ENCODE results near the gene PLEKHA4.
"Not testable (repeated sequence)": the region's sequence is repeated elsewhere in the genome, so short reads cannot be mapped to it uniquely, and the experiment has no call there.

Gene PLEKHA4

DNA sequence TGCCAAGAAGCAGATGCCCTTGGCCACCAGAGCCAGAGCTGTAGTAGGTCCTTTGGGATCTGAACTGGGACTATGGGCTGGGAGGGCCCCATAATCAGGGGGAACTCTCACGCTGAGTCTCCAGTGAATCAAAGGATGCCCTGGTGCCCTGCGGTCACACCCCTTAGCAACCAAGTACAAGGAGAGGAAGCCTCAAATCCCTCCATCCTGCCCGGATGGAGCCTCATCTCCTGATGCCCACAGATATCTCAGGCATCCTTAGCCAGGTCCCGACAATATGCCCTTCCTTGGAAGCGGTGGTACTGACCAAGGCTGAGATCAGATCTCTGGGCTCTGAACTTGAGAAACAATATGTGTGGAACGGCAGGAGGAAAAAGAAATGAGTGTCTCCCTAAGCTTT, 1.7 kb downstream of the PLEKHA4 start:
- Histone ChIP-seq H3K27me3 (ENCODE audit: control insufficient read depth in 2 of 2, insufficient read depth in 2 of 2, low read length in 2 of 2) (no peaks in the 10 kb centered on the region), H3K4me1 (ENCODE audit: control insufficient read depth in 2 of 2, insufficient read depth in 2 of 2, low read length in 2 of 2) (peaks cover 16 to 20% of the 10 kb centered on the region in 2 donors), H3K9me3 (ENCODE audit: control insufficient read depth in 2 of 2, low read length in 2 of 2) (no peaks in the 10 kb centered on the region), H3K9ac (ENCODE audit: low read depth in 1 of 2, low read length in 2 of 2) (no peak overlapping the region), H3K27ac (ENCODE audit: low read depth in 2 of 2, low read length in 2 of 2) (no peak overlapping the region), H3K36me3 (ENCODE audit: control insufficient read depth in 2 of 2, insufficient read depth in 2 of 2, low read length in 2 of 2) (no peaks in the 10 kb centered on the region), H3K4me3 (ENCODE audit: low read length in 2 of 2) (peak overlapping the region in 1 of 2 donors; percentile 5)

DNA sequence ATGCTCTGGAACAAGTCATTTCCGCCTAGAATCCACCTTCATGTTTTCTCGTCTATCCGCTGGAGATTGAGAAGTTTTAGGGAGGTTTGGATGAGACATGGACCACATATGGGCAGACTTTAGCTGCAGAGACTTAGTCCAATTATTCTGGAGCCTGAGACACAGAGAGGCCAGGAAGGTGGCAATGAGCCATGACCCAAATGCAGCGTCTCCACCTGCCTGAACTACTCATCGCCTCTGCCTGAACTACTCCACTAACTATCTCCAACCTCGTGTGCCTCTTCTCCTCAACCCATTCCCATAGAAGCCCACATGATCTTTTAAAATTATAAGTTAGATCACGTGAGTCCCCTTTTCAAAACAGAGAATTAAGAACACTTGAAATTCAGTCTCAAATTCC, 5.6 kb downstream of the PLEKHA4 start:
- no peaks in the 10 kb centered on the region for H3K27me3 ChIP-seq (ENCODE audit: control insufficient read depth in 2 of 2, insufficient read depth in 2 of 2, low read length in 2 of 2)
- no peak overlapping the region for H3K9ac ChIP-seq (ENCODE audit: low read depth in 1 of 2, low read length in 2 of 2)
- H3K36me3 ChIP-seq (ENCODE audit: control insufficient read depth in 2 of 2, insufficient read depth in 2 of 2, low read length in 2 of 2) = no peaks in the 10 kb centered on the region
- no peak overlapping the region for H3K4me3 ChIP-seq (ENCODE audit: low read length in 2 of 2)
- no peaks in the 10 kb centered on the region for H3K9me3 ChIP-seq (ENCODE audit: control insufficient read depth in 2 of 2, low read length in 2 of 2)
- H3K27ac ChIP-seq (ENCODE audit: low read depth in 2 of 2, low read length in 2 of 2) = no peak overlapping the region
- H3K4me1 ChIP-seq (ENCODE audit: control insufficient read depth in 2 of 2, insufficient read depth in 2 of 2, low read length in 2 of 2) = peaks cover 9 to 11% of the 10 kb centered on the region in 2 donors

- Histone ChIP-seq H3K9ac (ENCODE audit: low read depth in 1 of 2, low read length in 2 of 2) (no peak overlapping the region), H3K27ac (ENCODE audit: low read depth in 2 of 2, low read length in 2 of 2) (no peak overlapping the region), H3K4me1 (ENCODE audit: control insufficient read depth in 2 of 2, insufficient read depth in 2 of 2, low read length in 2 of 2) (no peaks in the 10 kb centered on the region), H3K4me3 (ENCODE audit: low read length in 2 of 2) (no peak overlapping the region), H3K27me3 (ENCODE audit: control insufficient read depth in 2 of 2, insufficient read depth in 2 of 2, low read length in 2 of 2) (no peaks in the 10 kb centered on the region), H3K9me3 (ENCODE audit: control insufficient read depth in 2 of 2, low read length in 2 of 2) (no peaks in the 10 kb centered on the region), H3K36me3 (ENCODE audit: control insufficient read depth in 2 of 2, insufficient read depth in 2 of 2, low read length in 2 of 2) (no peaks in the 10 kb centered on the region)
These were observed 7.1 kb downstream of the PLEKHA4 start for GRCh38 chr19:48861313-48861712.

DNA sequence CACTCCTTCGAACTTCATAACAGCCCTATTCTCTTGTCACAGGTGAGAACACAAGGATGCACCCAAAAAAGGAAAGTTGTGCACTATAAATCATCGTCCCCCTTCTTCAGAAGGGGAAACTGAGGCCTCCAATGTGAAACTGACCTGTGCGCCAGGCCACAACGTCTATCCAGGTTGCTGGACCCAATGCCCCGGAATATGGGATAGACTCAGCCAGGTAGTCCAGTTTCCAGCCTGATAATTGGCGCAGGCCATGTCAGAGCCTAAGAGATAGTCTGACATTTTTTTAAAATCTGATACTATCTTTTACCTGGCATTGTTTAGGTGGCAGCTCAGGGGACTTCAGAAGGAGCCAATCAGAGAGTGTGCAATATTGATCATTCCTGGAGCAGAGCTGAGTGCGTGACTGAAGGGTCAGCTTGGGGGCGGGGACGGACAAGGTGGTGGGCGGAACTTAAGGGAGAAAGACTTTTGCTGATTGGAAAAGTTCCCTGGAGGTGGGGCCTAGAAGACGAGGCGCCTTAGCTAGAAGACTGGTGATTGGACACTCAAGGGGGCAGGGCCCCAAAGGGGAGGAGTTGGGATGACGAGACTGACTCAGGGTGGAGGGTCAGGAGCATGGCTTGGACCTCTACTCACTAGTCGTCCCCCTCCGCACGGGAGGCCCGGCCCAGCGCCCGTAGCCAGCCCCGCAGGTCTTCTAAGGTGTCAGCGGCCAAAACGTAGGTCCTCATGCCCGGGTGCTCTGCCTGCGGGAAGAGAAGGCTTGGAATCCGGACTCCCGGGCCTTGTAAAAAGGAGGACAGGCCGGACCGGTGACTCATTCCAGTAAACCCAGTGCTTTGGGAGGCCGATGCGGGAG, 8.5 kb downstream of the PLEKHA4 start:
- Histone ChIP-seq H3K4me3 (ENCODE audit: low read length in 2 of 2) (no peak overlapping the region), H3K27ac (ENCODE audit: low read depth in 2 of 2, low read length in 2 of 2) (no peak overlapping the region), H3K9me3 (ENCODE audit: control insufficient read depth in 2 of 2, low read length in 2 of 2) (no peaks in the 10 kb centered on the region), H3K9ac (ENCODE audit: low read depth in 1 of 2, low read length in 2 of 2) (no peak overlapping the region), H3K27me3 (ENCODE audit: control insufficient read depth in 2 of 2, insufficient read depth in 2 of 2, low read length in 2 of 2) (no peaks in the 10 kb centered on the region), H3K4me1 (ENCODE audit: control insufficient read depth in 2 of 2, insufficient read depth in 2 of 2, low read length in 2 of 2) (no peaks in the 10 kb centered on the region), H3K36me3 (ENCODE audit: control insufficient read depth in 2 of 2, insufficient read depth in 2 of 2, low read length in 2 of 2) (no peaks in the 10 kb centered on the region)

DNA sequence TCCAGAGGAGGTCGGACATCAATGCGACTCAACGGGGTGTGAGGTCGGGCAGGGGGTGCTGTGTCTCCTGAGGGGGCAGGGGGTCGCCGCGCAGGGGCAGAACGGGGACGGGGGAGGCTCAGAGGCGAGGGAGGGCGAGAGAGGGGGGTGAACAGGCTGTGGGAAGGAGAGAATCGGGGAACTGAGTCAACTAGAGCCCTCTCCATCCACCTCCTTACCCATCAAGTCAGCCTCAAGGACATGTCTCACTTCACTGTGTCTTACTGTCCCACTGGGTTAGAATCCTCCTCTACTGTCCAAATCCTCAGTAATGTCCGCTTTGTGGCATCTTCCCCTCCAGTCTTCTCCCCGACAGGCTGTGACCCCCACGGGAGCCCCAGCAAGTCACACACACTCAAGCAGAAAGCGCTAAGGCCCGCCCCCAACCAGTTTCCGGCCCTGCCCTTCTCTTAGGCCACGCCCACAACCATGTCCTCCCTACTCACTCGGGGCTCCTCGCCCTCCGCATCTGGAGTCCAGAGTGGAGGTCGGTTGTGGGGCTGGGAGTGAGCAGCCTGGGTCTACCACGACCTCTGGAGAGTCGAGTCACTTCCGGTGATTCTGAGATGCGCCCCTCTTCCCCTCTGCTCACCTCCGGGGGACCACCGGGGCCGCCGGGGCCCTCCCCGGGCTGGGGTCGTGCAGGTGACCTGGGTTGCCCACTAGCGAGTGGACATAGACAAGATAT, 9.3 kb downstream of the PLEKHA4 start:
- Histone ChIP-seq H3K9ac (ENCODE audit: low read depth in 1 of 2, low read length in 2 of 2) (no peak overlapping the region), H3K4me3 (ENCODE audit: low read length in 2 of 2) (peak overlapping the region in 1 of 2 donors; percentile 48), H3K27ac (ENCODE audit: low read depth in 2 of 2, low read length in 2 of 2) (no peak overlapping the region), H3K27me3 (ENCODE audit: control insufficient read depth in 2 of 2, insufficient read depth in 2 of 2, low read length in 2 of 2) (no peaks in the 10 kb centered on the region), H3K9me3 (ENCODE audit: control insufficient read depth in 2 of 2, low read length in 2 of 2) (no peaks in the 10 kb centered on the region), H3K36me3 (ENCODE audit: control insufficient read depth in 2 of 2, insufficient read depth in 2 of 2, low read length in 2 of 2) (no peaks in the 10 kb centered on the region), H3K4me1 (ENCODE audit: control insufficient read depth in 2 of 2, insufficient read depth in 2 of 2, low read length in 2 of 2) (no peaks in the 10 kb centered on the region)

- Histone ChIP-seq H3K9ac (ENCODE audit: low read depth in 1 of 2, low read length in 2 of 2) (no peak overlapping the region), H3K27ac (ENCODE audit: low read depth in 2 of 2, low read length in 2 of 2) (no peak overlapping the region), H3K4me3 (ENCODE audit: low read length in 2 of 2) (no peak overlapping the region), H3K27me3 (ENCODE audit: control insufficient read depth in 2 of 2, insufficient read depth in 2 of 2, low read length in 2 of 2) (no peaks in the 10 kb centered on the region), H3K36me3 (ENCODE audit: control insufficient read depth in 2 of 2, insufficient read depth in 2 of 2, low read length in 2 of 2) (peaks cover 0 to 3% of the 10 kb centered on the region in 2 donors), H3K4me1 (ENCODE audit: control insufficient read depth in 2 of 2, insufficient read depth in 2 of 2, low read length in 2 of 2) (no peaks in the 10 kb centered on the region), H3K9me3 (ENCODE audit: control insufficient read depth in 2 of 2, low read length in 2 of 2) (no peaks in the 10 kb centered on the region)
These were observed 11.5 kb downstream of the PLEKHA4 start for GRCh38 chr19:48856921-48857320.

DNA sequence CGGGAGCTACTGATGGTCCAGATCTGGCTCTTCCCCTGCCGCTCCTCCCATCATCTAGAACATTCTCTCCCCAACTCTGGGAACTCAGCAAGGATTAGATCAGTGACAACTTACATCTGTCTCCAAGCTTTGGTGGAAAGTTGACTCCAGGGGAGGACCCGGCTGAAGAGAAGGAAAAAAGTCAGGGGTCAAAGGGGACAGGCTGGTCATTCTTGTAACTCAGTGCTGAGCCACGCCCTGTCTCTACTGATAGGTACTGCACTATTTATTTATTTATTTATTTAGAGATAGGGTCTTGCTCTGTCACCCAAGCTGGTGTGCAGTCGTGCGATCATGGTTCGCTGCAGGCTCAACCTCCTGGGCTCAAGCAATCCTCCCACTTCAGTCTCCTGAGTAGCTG, 14.3 kb downstream of the PLEKHA4 start:
- Histone ChIP-seq H3K36me3 (ENCODE audit: control insufficient read depth in 2 of 2, insufficient read depth in 2 of 2, low read length in 2 of 2) (peaks cover 0 to 3% of the 10 kb centered on the region in 2 donors), H3K9me3 (ENCODE audit: control insufficient read depth in 2 of 2, low read length in 2 of 2) (no peaks in the 10 kb centered on the region), H3K9ac (ENCODE audit: low read depth in 1 of 2, low read length in 2 of 2) (no peak overlapping the region), H3K27me3 (ENCODE audit: control insufficient read depth in 2 of 2, insufficient read depth in 2 of 2, low read length in 2 of 2) (no peaks in the 10 kb centered on the region), H3K27ac (ENCODE audit: low read depth in 2 of 2, low read length in 2 of 2) (no peak overlapping the region), H3K4me1 (ENCODE audit: control insufficient read depth in 2 of 2, insufficient read depth in 2 of 2, low read length in 2 of 2) (no peaks in the 10 kb centered on the region), H3K4me3 (ENCODE audit: low read length in 2 of 2) (no peak overlapping the region)

- Histone ChIP-seq H3K9me3 (ENCODE audit: control insufficient read depth in 2 of 2, low read length in 2 of 2) (no peaks in the 10 kb centered on the region), H3K27ac (ENCODE audit: low read depth in 2 of 2, low read length in 2 of 2) (no peak overlapping the region), H3K9ac (ENCODE audit: low read depth in 1 of 2, low read length in 2 of 2) (no peak overlapping the region), H3K27me3 (ENCODE audit: control insufficient read depth in 2 of 2, insufficient read depth in 2 of 2, low read length in 2 of 2) (no peaks in the 10 kb centered on the region), H3K4me1 (ENCODE audit: control insufficient read depth in 2 of 2, insufficient read depth in 2 of 2, low read length in 2 of 2) (no peaks in the 10 kb centered on the region), H3K4me3 (ENCODE audit: low read length in 2 of 2) (no peak overlapping the region), H3K36me3 (ENCODE audit: control insufficient read depth in 2 of 2, insufficient read depth in 2 of 2, low read length in 2 of 2) (peaks cover 0 to 3% of the 10 kb centered on the region in 2 donors)
These were observed 14.9 kb downstream of the PLEKHA4 start for GRCh38 chr19:48853483-48853882.

DNA sequence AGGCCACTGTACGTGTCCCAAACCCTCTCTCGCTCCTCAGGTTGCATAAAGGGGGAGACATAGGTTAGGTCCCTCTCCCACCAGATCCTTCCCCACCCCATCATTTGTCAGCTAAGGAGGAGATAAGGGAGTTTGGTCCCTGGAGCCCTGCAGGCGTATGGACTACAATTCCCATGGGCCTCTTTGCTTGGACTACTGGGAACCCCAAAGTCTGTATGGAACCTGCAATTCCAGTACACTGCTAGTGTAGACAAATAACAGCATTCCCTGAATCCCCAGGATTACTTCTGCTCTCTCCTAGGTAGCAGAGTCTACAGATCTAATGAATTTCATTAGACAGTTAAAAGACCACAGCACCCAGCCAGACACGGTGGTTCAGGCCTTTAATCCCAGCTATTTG, 16.1 kb downstream of the PLEKHA4 start:
- Histone ChIP-seq H3K27ac (ENCODE audit: low read depth in 2 of 2, low read length in 2 of 2) (no peak overlapping the region), H3K4me3 (ENCODE audit: low read length in 2 of 2) (no peak overlapping the region), H3K4me1 (ENCODE audit: control insufficient read depth in 2 of 2, insufficient read depth in 2 of 2, low read length in 2 of 2) (no peaks in the 10 kb centered on the region), H3K27me3 (ENCODE audit: control insufficient read depth in 2 of 2, insufficient read depth in 2 of 2, low read length in 2 of 2) (no peaks in the 10 kb centered on the region), H3K9ac (ENCODE audit: low read depth in 1 of 2, low read length in 2 of 2) (no peak overlapping the region), H3K36me3 (ENCODE audit: control insufficient read depth in 2 of 2, insufficient read depth in 2 of 2, low read length in 2 of 2) (peaks cover 0 to 3% of the 10 kb centered on the region in 2 donors), H3K9me3 (ENCODE audit: control insufficient read depth in 2 of 2, low read length in 2 of 2) (no peaks in the 10 kb centered on the region)

DNA sequence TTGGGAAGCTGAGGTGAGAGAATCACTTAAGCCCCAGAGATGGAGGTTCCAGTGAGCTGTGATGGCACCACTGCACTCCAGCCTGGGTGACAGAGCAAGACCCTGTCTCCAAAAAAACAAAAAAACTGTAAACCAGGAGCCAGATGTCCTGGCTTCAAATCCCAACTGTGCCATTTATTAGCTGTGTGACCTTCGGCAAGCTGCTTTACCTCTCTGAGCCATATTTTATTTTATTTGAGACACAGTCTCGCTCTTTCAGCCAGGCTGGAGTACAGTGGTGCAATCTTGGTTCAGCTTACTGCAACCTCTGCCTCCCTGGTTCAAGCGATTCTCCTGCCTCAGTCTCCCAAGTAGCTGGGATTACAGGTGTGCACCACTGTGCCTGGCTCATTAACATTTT, 21.8 kb downstream of the PLEKHA4 start:
- H3K27ac ChIP-seq (ENCODE audit: low read depth in 2 of 2, low read length in 2 of 2); H3K9me3 ChIP-seq (ENCODE audit: control insufficient read depth in 2 of 2, low read length in 2 of 2); H3K4me1 ChIP-seq (ENCODE audit: control insufficient read depth in 2 of 2, insufficient read depth in 2 of 2, low read length in 2 of 2); H3K9ac ChIP-seq (ENCODE audit: low read depth in 1 of 2, low read length in 2 of 2); H3K27me3 ChIP-seq (ENCODE audit: control insufficient read depth in 2 of 2, insufficient read depth in 2 of 2, low read length in 2 of 2); H3K4me3 ChIP-seq (ENCODE audit: low read length in 2 of 2); H3K36me3 ChIP-seq (ENCODE audit: control insufficient read depth in 2 of 2, insufficient read depth in 2 of 2, low read length in 2 of 2): not testable (repeated sequence)
